RWPE1 (cell line): Measurements from ENCODE around the gene SNRPA1.

ENCODE experiments used
- CTCF ChIA-PET: fragments of 350-600 bp; sonication (Branson Sonifier 250); formaldehyde crosslinking; extraction: SDS; loops from one replicate; lab custom pipeline; 2021; lab: Yijun Ruan, JAX
- POLR2A ChIA-PET: fragments of 400-600 bp; formaldehyde crosslinking; extraction: SDS; loops from one replicate; lab custom pipeline; 2020; ENCODE audit warnings: antibody characterized with exemption; ENCODE audit not compliant: low non-redundant PET; lab: Yijun Ruan, JAX
- DNase-seq: peaks from one replicate; pipeline ENCODE4 v3.0.0; 2012; ENCODE audit warnings: low spot score
- H3K27ac ChIP-seq: fragments of 450-650 bp; 2 replicates; pipeline ENCODE4 v1.5.1; 2017
- TF ChIP-seq, protein P1 (sequence below): fragments of 450-650 bp; conservative IDR thresholded peaks from 2 replicates; pipeline ENCODE4 v1.5.1; 2017; ENCODE audit warnings: low read depth, mild to moderate bottlenecking

Gene SNRPA1

DNA sequence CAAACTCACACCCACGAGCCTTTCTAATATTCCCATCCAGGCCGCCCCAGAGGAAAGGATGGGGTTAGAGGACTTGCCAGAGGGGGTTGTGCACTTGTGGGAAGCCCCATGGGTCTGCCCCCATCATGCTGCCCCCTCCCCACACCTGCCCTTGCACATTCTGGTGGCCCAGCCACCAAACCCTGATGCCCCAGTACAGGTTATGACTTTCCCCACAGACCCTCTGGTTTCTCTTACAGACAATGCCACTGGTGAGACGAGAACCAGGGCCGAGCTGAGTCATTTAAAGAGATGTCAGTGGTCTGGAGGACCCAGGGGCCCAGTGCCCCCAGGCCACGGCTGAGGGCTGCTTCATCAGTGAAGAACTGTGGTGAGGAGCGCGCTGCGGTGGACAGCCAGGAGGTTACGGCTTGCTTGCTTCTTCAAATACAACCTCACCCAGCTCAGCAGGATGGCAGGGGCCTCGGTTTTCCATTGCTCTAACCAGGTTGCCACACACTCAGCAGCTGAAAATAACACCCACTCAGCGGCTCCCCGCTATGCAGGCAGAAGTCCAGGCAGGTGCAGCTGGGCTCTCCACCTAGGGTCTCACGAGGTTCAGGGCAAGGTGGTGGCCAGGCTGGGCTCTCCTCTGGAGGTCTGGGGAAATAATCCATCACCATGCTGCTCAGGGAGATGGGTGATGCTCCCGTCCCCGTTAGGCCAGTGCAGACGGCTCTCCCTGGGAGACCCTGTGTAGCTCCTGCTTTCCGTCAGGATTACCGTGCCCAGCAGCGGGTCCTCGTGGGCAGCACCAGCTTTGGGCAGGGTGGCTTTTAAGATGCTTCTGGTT is 13.8 kb upstream of the SNRPA1 start:
- ChIA-PET POLR2A (no interaction called here), CTCF (no interaction called here)
- no peak for DNase-seq
- H3K27ac ChIP-seq: no peak overlapping the region
- TF ChIP-seq, protein P1, sequence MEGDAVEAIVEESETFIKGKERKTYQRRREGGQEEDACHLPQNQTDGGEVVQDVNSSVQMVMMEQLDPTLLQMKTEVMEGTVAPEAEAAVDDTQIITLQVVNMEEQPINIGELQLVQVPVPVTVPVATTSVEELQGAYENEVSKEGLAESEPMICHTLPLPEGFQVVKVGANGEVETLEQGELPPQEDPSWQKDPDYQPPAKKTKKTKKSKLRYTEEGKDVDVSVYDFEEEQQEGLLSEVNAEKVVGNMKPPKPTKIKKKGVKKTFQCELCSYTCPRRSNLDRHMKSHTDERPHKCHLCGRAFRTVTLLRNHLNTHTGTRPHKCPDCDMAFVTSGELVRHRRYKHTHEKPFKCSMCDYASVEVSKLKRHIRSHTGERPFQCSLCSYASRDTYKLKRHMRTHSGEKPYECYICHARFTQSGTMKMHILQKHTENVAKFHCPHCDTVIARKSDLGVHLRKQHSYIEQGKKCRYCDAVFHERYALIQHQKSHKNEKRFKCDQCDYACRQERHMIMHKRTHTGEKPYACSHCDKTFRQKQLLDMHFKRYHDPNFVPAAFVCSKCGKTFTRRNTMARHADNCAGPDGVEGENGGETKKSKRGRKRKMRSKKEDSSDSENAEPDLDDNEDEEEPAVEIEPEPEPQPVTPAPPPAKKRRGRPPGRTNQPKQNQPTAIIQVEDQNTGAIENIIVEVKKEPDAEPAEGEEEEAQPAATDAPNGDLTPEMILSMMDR: no peak

DNA sequence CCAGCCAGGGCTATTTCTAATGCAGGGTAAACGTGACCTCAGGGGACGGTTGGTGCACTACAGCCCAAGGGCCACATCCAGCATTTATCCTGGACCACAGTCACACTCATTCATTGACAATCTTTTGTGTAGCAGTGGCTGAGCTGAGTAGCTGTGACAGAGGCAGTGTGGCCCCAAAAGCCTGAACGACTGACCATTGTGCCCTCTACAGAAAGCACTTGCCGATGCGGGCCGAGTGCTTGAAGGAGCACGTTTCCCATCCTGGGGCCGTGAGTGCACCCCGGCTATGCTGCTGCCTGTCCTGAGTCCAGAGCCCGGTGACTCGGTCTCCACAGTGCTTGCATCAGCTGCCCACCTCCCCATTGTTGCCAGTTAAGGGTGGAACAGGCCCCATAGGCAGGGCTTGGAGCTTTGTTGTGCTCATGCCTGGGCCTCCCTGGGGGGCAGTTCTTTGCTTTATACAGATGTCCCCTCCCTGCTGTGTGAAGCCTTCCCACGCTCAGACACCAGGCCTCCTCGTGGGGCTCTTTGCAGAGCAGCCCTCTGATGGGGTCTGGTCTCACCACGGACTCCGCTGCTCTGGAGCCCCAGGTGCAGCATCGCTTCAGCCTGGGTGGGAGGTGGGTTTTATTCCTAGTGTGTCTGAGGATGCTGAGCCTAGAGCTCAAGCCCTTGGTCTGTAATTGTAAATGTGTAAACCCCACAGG is 13.0 kb upstream of the SNRPA1 start:
- POLR2A ChIA-PET: interaction anchor here (0.6 kb wide), 1 partner anchor 55 kb away, joined by 3 read pairs; no protein-coding TSS in a partner anchor
- no peak for DNase-seq
- H3K27ac ChIP-seq: no peak overlapping the region
- CTCF ChIA-PET: no interaction called here
- TF ChIP-seq, protein P1: no peak

DNA sequence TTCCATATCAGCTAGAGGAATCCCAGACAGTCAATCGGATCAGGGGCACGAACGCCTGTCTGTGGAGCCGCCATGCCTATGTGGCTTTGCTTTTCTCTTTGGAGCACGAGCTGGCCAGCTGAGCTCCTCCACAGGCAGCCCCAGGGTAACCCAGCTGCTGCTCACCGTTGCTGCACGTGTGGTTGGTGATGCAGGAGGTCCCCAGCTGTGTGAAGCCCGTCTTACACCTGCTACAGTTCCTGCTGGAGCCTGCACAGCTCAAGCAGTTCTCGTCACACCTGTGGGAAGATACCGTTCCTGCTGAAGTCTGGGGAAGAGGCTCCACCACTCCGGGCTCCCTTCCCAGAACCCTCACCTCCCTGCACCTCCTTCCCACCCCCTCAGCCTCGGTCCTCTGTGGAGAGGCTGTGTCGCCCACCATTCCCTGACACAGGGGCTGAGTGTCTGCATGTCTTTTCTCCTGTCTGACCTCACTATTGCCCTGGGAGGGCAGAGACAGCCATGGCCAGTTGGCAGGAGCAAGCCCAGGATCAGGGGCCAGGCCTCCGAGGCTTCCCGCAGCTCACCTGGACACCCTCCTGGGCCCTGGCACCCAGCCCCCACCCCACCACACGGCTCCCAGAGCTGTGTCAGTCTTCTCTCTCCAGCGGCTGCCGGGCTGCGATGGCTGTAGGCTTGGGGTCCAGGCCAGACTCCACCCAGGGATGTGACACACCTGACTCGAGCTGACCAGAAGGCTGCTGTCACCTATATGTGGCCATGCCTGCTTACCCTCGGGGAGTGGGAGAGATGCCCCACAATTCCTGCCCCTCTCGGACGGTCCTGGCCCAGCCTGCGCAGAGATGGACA is 12.2 kb upstream of the SNRPA1 start:
- DNase-seq: no peak
- POLR2A ChIA-PET: interaction anchor here (0.6 kb wide), 1 partner anchor 56 kb away, joined by 3 read pairs; no protein-coding TSS in a partner anchor
- TF ChIP-seq, protein P1: no peak
- CTCF ChIA-PET: no interaction called here
- H3K27ac ChIP-seq: no peak overlapping the region

DNA sequence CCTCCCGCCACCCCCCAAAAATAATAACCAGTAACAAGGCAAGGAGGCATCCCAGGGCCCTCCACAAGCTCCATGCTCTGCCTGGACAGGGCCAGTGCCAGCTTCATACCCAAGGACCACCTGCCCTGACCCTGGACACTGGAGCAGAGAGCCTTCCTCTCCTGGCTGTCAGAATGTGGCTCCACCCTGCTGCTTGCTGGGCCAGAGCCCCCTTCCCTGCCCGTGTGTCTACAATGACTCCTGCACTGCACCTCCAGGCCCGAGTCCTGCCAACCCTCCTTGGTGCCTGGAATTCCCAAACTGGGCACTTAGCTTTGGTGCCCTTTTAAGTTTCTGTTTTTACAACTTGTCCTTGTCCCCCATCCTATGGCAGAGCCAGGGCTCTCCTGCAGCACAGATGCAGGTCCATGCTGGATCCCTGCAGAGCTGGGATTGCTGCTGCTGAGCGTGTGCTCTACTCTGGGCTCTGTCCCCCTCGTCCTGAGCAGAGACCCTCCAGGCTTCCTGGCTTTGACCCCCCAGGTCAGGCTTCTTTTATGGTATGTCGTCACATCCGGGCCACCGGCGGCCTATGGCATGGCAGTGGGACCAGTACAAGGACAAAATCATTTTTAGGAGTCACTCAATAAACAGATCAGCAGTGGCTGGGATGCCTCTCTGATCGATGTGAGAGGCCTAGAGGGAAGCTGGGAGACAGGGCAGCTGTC is 11.4 kb upstream of the SNRPA1 start:
- CTCF ChIA-PET: no interaction called here
- DNase-seq: no peak

DNA sequence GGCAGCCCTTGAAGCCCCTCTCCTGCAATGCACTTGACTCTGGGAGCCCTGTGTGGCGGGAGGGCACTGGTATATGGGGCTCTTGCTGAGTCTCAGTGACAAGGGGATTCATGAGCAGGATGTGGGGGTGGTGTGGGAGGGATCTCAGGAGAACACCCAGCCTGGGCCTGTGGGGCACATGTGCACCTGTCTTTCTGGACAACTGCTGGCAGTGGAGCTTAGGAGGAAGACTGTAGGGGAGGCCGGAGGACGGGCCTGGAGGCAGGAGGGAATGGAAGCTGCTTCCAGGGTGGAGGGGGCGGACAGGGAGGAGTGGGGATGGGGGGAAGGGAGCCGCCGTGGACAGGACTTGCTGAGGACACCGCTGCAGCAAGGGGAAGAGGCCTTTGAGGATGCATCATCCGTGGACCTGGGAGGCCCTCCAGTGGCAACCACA is 10.8 kb upstream of the SNRPA1 start:
- TF ChIP-seq, protein P1: no peak
- ChIA-PET CTCF (interaction anchor here (0.6 kb wide), 1 partner anchor 185 kb away, joined by 4 read pairs; no protein-coding TSS in a partner anchor), POLR2A (interaction anchor here (0.6 kb wide), 1 partner anchor 61 kb away, joined by 3 read pairs; no protein-coding TSS in a partner anchor)

More for the DNA sequence above, 11.4 kb upstream of the SNRPA1 start:
- TF ChIP-seq, protein P1: no peak
- POLR2A ChIA-PET: no interaction called here
- H3K27ac ChIP-seq: no peak overlapping the region

More for the DNA sequence above, 10.8 kb upstream of the SNRPA1 start:
- no peak overlapping the region for H3K27ac ChIP-seq
- no peak for DNase-seq
